Amygdala (tissue), 56 donors: ENCODE results near the gene CDHR3.

ENCODE experiments used
- DNase-seq, 56 donors: peaks; one replicate each; lab custom pipeline; 2025; lab: John Stamatoyannopoulos, UW

The CDHR3 gene

GRCh38 chr7:106021151-106022067 lies 58.3 kb downstream of the CDHR3 start:
- DNase-seq = no peak

GRCh38 chr7:106022193-106022821 lies 59.2 kb downstream of the CDHR3 start:
- DNase-seq = peak in 1 of 56 donors; percentile 11

GRCh38 chr7:106023369-106024322 lies 60.6 kb downstream of the CDHR3 start:
- DNase-seq = no peak

- DNase-seq = no peak
Measured at GRCh38 chr7:106026101-106026500, 63.0 kb downstream of the CDHR3 start.

GRCh38 chr7:106029451-106029850 lies 66.4 kb downstream of the CDHR3 start:
- no peak for DNase-seq

- no peak for DNase-seq
Measured at GRCh38 chr7:106029941-106030340, 66.9 kb downstream of the CDHR3 start.

- DNase-seq = peak in 46 of 56 donors; percentile 7 to 76 (median 40)
Measured at GRCh38 chr7:106031300-106032035, 68.4 kb downstream of the CDHR3 start.

GRCh38 chr7:106032295-106032694 lies 69.2 kb downstream of the CDHR3 start:
- no peak for DNase-seq

- no peak for DNase-seq
Measured at GRCh38 chr7:106033735-106034134, 70.7 kb downstream of the CDHR3 start.

- no peak for DNase-seq
Measured at GRCh38 chr7:106034383-106034782, 71.3 kb downstream of the CDHR3 start.

- DNase-seq = no peak
Measured at GRCh38 chr7:106035568-106035967, 72.5 kb downstream of the CDHR3 start.

GRCh38 chr7:106036004-106036403 lies 72.9 kb downstream of the CDHR3 start:
- no peak for DNase-seq

- DNase-seq = no peak
Measured at GRCh38 chr7:106037489-106038176, 74.6 kb downstream of the CDHR3 start.

- no peak for DNase-seq
Measured at GRCh38 chr7:106038289-106038688, 75.2 kb downstream of the CDHR3 start.

GRCh38 chr7:106038916-106039315 lies 75.9 kb downstream of the CDHR3 start:
- no peak for DNase-seq

GRCh38 chr7:106039486-106040060 lies 76.5 kb downstream of the CDHR3 start:
- DNase-seq = no peak

- peak in 2 of 56 donors; percentile 10 to 22 for DNase-seq
Measured at GRCh38 chr7:106041140-106041717, 78.2 kb downstream of the CDHR3 start.

GRCh38 chr7:106042196-106042611 lies 79.1 kb downstream of the CDHR3 start:
- no peak for DNase-seq

- DNase-seq = no peak
Measured at GRCh38 chr7:106045139-106045538, 82.1 kb downstream of the CDHR3 start.
